Duodenal mucosa (tissue), 2 donors: ENCODE data around the gene RPL3.

Source experiments
- H3K27ac ChIP-seq: one replicate; pipeline ENCODE4 v1.7.0; 2013; ENCODE audit warnings: low read depth, low read length
- H3K27me3 ChIP-seq, 2 donors: one replicate each; pipeline ENCODE4 v1.7.0; 2013; ENCODE audit warnings: low read length in 2 of 2, control low read depth in 1 of 2; ENCODE audit not compliant: insufficient read depth in 2 of 2, control insufficient read depth in 1 of 2
- H3K36me3 ChIP-seq, 2 donors: one replicate each; pipeline ENCODE4 v1.7.0; 2013; ENCODE audit warnings: low read length in 2 of 2, control low read depth in 1 of 2; ENCODE audit not compliant: insufficient read depth in 2 of 2, control insufficient read depth in 1 of 2
- H3K4me1 ChIP-seq, 2 donors: one replicate each; pipeline ENCODE4 v1.7.0; 2013; ENCODE audit warnings: low read length in 2 of 2, control low read depth in 1 of 2; ENCODE audit not compliant: insufficient read depth in 2 of 2, control insufficient read depth in 1 of 2
- H3K4me3 ChIP-seq, 2 donors: one replicate each; pipeline ENCODE4 v1.7.0; 2013; ENCODE audit warnings: low read length in 2 of 2, low read depth in 1 of 2
- H3K9ac ChIP-seq, 2 donors: one replicate each; pipeline ENCODE4 v1.7.0; 2013; ENCODE audit warnings: low read length in 2 of 2, low read depth in 1 of 2
- H3K9me3 ChIP-seq, 2 donors: one replicate each; pipeline ENCODE4 v1.7.0; 2013; ENCODE audit warnings: low read length in 2 of 2, control low read depth in 1 of 2; ENCODE audit not compliant: control insufficient read depth in 1 of 2

Gene RPL3

GRCh38 chr22:39317084-39317774, 2.2 kb downstream of the RPL3 start:
- peaks cover 57 to 60% of the 10 kb centered on the region in 2 donors for H3K36me3 ChIP-seq
- peak overlapping the region; percentile 76 to 96 for H3K9ac ChIP-seq
- H3K4me1 ChIP-seq: peaks cover 37 to 45% of the 10 kb centered on the region in 2 donors
- peak overlapping the region; percentile 76 to 93 for H3K4me3 ChIP-seq
- no peak overlapping the region for H3K27ac ChIP-seq
- no peaks in the 10 kb centered on the region for H3K27me3 ChIP-seq
- H3K9me3 ChIP-seq: no peaks in the 10 kb centered on the region

GRCh38 chr22:39316440-39317083, 2.9 kb downstream of the RPL3 start:
- H3K4me1 ChIP-seq: peaks cover 37 to 45% of the 10 kb centered on the region in 2 donors
- H3K36me3 ChIP-seq: peaks cover 63 to 67% of the 10 kb centered on the region in 2 donors
- H3K4me3 ChIP-seq: peak overlapping the region; percentile 5 to 93
- H3K9me3 ChIP-seq: no peaks in the 10 kb centered on the region
- H3K9ac ChIP-seq: peak overlapping the region; percentile 2 to 96
- peak overlapping the region; percentile 28 for H3K27ac ChIP-seq
- no peaks in the 10 kb centered on the region for H3K27me3 ChIP-seq

DNA sequence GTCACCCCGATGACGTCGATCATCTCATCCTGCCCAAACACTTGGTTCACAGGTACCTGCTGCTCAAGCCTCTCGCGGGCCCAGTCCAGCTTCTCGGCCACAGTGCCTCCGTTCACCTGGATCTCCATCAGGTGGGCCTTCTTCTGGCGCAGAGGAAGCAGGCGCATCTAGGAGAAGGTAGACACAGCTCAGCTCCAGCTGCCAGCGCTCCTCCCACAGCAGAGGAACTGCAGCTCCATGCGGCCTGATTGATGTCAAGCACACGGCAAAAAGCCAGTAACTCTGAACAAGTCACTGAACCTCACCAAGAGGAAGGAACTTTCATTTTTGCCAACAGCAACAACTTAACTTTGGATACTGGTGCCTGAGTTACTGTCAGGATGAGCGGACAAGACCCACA, 4.0 kb downstream of the RPL3 start:
- peaks cover 65 to 68% of the 10 kb centered on the region in 2 donors for H3K36me3 ChIP-seq
- no peak overlapping the region for H3K4me3 ChIP-seq
- no peaks in the 10 kb centered on the region for H3K27me3 ChIP-seq
- H3K9ac ChIP-seq: peak overlapping the region in 1 of 2 donors; percentile 33
- peaks cover 37 to 49% of the 10 kb centered on the region in 2 donors for H3K4me1 ChIP-seq
- no peak overlapping the region for H3K27ac ChIP-seq
- no peaks in the 10 kb centered on the region for H3K9me3 ChIP-seq

DNA sequence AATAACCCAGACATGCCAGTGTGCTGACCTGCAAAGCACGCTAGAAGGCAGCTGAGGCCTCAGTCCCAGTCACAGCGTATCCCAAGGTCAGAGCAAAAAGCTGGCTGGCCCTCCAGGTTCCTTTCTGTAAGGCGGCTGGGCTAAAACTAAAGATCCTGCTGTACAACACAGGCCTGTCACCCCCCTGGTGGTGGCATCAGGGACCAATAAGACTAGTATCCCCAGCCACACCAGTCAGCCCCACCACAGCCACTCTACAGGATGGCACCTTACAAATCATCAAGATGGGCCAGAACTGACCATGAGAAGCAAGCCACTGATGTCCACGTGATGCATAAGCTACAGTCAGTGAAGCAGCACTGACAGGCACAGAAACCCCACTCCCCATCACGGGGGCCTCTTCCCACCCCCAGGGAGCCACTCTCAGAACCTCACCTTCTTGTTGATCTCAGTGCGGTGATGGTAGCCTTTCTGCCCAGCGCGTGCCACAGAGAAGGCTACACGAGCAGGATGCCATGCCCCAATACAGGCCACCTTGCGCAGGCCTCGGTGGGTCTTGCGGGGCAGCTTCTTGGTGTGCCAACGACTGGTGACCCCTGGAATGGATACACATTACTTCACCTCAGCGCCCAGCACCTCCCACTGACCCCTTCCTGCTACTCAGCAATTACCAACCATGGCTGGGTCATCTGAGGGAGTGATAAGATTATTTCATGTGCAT, 5.0 kb downstream of the RPL3 start:
- Histone ChIP-seq H3K4me3 (no peak overlapping the region), H3K27ac (no peak overlapping the region), H3K4me1 (peaks cover 40 to 57% of the 10 kb centered on the region in 2 donors), H3K9me3 (no peaks in the 10 kb centered on the region), H3K9ac (no peak overlapping the region), H3K27me3 (no peaks in the 10 kb centered on the region), H3K36me3 (peaks cover 65 to 68% of the 10 kb centered on the region in 2 donors)

GRCh38 chr22:39313258-39314001, 6.0 kb downstream of the RPL3 start:
- H3K9ac ChIP-seq: no peak overlapping the region
- peaks cover 47 to 61% of the 10 kb centered on the region in 2 donors for H3K4me1 ChIP-seq
- no peaks in the 10 kb centered on the region for H3K27me3 ChIP-seq
- no peak overlapping the region for H3K27ac ChIP-seq
- no peaks in the 10 kb centered on the region for H3K9me3 ChIP-seq
- peaks cover 65 to 68% of the 10 kb centered on the region in 2 donors for H3K36me3 ChIP-seq
- no peak overlapping the region for H3K4me3 ChIP-seq

- Histone ChIP-seq H3K27me3 (no peaks in the 10 kb centered on the region), H3K4me3 (no peak overlapping the region), H3K36me3 (peaks cover 58 to 60% of the 10 kb centered on the region in 2 donors), H3K27ac (no peak overlapping the region), H3K4me1 (peaks cover 39 to 51% of the 10 kb centered on the region in 2 donors), H3K9ac (no peak overlapping the region), H3K9me3 (no peaks in the 10 kb centered on the region)
These were observed 7.0 kb downstream of the RPL3 start for GRCh38 chr22:39312410-39312809.

GRCh38 chr22:39311592-39312400, 7.6 kb downstream of the RPL3 start:
- Histone ChIP-seq H3K36me3 (peaks cover 52 to 54% of the 10 kb centered on the region in 2 donors), H3K27ac (no peak overlapping the region), H3K27me3 (no peaks in the 10 kb centered on the region), H3K4me3 (no peak overlapping the region), H3K9me3 (no peaks in the 10 kb centered on the region), H3K9ac (no peak overlapping the region), H3K4me1 (peaks cover 33 to 44% of the 10 kb centered on the region in 2 donors)

- no peak overlapping the region for H3K9ac ChIP-seq
- H3K27ac ChIP-seq: no peak overlapping the region
- H3K36me3 ChIP-seq: peaks cover 36 to 37% of the 10 kb centered on the region in 2 donors
- no peaks in the 10 kb centered on the region for H3K27me3 ChIP-seq
- no peak overlapping the region for H3K4me3 ChIP-seq
- peaks cover 17 to 27% of the 10 kb centered on the region in 2 donors for H3K4me1 ChIP-seq
- no peaks in the 10 kb centered on the region for H3K9me3 ChIP-seq
These were observed 9.3 kb downstream of the RPL3 start for GRCh38 chr22:39309881-39310714.
